T-helper 1 cell treated with Interleukin-12 subunit alpha and Interleukin-12 subunit beta and Interleukin-4 antibody, amounts not matched to agents 30 μg/mL and 1 μg/mL, for 36 hours (primary cell): Measurements from ENCODE around the gene MFSD6L.
"Not testable (repeated sequence)": the region's sequence is repeated elsewhere in the genome, so short reads cannot be mapped to it uniquely, and the experiment has no call there.

Experiments
- H3K27ac Mint-ChIP-seq: one replicate; pipeline ENCODE4 v1.8.0; 2021; ENCODE audit warnings: mild to moderate bottlenecking, mixed read lengths
- H3K27me3 Mint-ChIP-seq: one replicate; pipeline ENCODE4 v1.8.0; 2021; ENCODE audit warnings: low read depth, mixed read lengths
- H3K36me3 Mint-ChIP-seq: one replicate; pipeline ENCODE4 v1.8.0; 2021; ENCODE audit warnings: low read depth, mixed read lengths
- H3K4me1 Mint-ChIP-seq: one replicate; pipeline ENCODE4 v1.8.0; 2021; ENCODE audit warnings: low read depth, mixed read lengths
- H3K4me3 Mint-ChIP-seq: one replicate; pipeline ENCODE4 v1.8.0; 2021; ENCODE audit warnings: mild to moderate bottlenecking, moderate library complexity, mixed read lengths
- H3K9me3 Mint-ChIP-seq: one replicate; pipeline ENCODE4 v1.8.0; 2021; ENCODE audit warnings: mixed read lengths

The MFSD6L gene

DNA sequence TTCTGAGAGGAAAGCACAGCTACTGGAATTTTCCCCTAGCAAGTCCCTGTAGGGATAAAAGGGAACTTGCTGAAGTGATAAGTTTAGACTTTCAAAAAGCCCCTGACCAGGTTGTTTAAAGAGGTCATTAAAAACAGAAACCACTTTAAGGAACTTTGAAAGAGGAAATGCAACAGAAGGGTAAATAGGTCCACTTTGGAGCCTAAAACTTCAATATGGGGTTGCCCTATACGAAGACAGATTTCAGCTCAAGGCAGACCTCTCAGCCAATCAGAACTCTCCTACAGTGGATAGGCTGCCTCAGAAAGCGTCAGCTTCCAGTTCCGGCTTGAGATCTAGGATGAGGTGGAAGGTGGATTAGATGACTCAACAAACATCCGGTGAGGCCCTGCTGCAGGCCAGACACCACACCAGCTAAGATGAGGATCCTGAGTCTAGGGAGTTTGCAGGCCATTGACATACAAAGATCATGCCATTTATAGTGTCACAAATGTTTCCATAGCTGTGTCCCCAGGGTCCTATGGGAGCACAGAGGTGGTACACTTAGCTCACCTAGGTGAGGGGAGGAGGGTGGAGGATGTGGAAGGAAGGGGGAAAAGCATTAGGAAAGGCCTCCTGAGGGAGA, 7.9 kb upstream of the MFSD6L start:
- Mint-ChIP-seq H3K27me3 (no peaks in the 10 kb centered on the region), H3K4me3 (no peak overlapping the region), H3K4me1 (peaks cover 14% of the 10 kb centered on the region), H3K9me3 (peaks cover 27% of the 10 kb centered on the region), H3K27ac (peak overlapping the region; percentile 67), H3K36me3 (peaks cover 31% of the 10 kb centered on the region)

GRCh38 chr17:8806253-8806925, 7.2 kb upstream of the MFSD6L start:
- peaks cover 14% of the 10 kb centered on the region for H3K4me1 Mint-ChIP-seq
- no peak overlapping the region for H3K27ac Mint-ChIP-seq
- no peaks in the 10 kb centered on the region for H3K27me3 Mint-ChIP-seq
- H3K4me3 Mint-ChIP-seq = no peak overlapping the region
- H3K36me3 Mint-ChIP-seq = peaks cover 25% of the 10 kb centered on the region
- H3K9me3 Mint-ChIP-seq = peaks cover 21% of the 10 kb centered on the region

GRCh38 chr17:8805396-8805795, 6.2 kb upstream of the MFSD6L start:
- peaks cover 14% of the 10 kb centered on the region for H3K4me1 Mint-ChIP-seq
- peaks cover 20% of the 10 kb centered on the region for H3K9me3 Mint-ChIP-seq
- H3K4me3 Mint-ChIP-seq, H3K27me3 Mint-ChIP-seq, H3K27ac Mint-ChIP-seq: not testable (repeated sequence)
- peaks cover 25% of the 10 kb centered on the region for H3K36me3 Mint-ChIP-seq

DNA sequence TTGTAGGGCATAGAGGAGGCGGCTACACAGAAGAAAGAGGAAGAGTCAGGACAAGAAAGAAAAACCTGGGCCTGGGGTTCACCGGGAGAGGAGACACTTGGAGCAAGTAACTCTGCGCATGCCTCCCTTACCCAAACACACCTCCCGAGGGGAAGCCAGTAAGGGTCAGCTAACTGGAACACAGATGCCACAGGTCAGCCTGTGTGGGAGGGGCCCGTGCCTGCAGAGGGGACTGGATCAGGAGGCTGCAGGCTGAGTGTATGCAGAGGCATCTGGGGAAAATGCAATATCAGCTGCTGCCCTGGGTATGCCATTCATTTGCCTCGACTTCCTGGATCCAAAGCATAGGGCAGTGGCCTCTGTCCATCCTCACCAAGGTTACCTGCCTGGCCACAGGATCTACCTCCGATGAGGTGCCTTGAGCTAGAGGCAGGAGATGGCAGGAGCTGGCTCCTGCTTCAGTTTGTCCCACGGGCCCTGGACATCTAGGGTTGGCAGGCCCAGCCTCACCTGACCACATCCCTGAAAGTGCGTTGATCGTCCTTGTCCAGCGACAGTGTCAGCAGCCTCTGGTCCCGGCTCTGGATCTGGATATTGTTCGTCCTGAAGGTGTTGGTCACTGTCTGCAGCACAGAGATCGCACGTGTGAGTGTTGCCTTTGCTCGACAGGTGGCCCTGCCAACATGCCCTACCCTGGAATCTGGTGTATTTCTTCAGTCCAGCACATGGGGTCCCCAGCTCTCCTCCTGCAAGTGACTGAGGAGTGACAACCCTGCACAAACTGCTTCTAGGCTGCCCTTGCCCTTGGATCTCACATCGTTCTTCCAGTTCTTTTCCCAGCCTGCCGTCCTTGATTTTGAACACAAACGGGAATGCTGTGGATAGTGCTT, 4.6 kb upstream of the MFSD6L start:
- H3K4me1 Mint-ChIP-seq = peaks cover 14% of the 10 kb centered on the region

GRCh38 chr17:8801135-8801840, 2.1 kb upstream of the MFSD6L start:
- H3K27me3 Mint-ChIP-seq = no peaks in the 10 kb centered on the region
- no peaks in the 10 kb centered on the region for H3K9me3 Mint-ChIP-seq
- no peaks in the 10 kb centered on the region for H3K36me3 Mint-ChIP-seq
- no peak overlapping the region for H3K27ac Mint-ChIP-seq
- H3K4me1 Mint-ChIP-seq = no peaks in the 10 kb centered on the region
- H3K4me3 Mint-ChIP-seq = no peak overlapping the region

More for the DNA sequence above, 4.6 kb upstream of the MFSD6L start:
- Mint-ChIP-seq H3K27me3 (no peaks in the 10 kb centered on the region), H3K4me3 (no peak overlapping the region), H3K9me3 (peaks cover 12% of the 10 kb centered on the region), H3K27ac (no peak overlapping the region), H3K36me3 (peaks cover 14% of the 10 kb centered on the region)

DNA sequence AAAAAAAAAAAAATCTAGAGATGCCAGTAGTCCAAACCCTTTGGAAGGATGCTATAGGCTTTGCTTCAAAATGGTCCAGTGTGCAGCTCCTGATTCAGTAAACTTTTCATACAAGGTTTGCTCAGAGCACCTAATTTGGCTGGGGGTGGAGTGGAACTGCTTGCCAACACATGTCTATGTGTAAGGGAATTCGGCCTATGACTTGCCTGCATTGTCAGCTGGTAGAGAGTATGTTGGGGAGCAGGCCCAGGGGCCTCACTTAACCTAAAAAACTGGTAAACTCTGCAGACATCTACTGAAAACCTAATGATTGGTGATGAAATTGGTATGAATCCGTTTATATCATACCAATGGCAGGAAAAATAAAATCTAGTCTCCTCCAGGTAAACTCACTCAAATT, 1.5 kb upstream of the MFSD6L start:
- Mint-ChIP-seq H3K27me3 (no peaks in the 10 kb centered on the region), H3K4me1 (no peaks in the 10 kb centered on the region), H3K36me3 (no peaks in the 10 kb centered on the region), H3K4me3 (no peak overlapping the region), H3K27ac (no peak overlapping the region), H3K9me3 (no peaks in the 10 kb centered on the region)

DNA sequence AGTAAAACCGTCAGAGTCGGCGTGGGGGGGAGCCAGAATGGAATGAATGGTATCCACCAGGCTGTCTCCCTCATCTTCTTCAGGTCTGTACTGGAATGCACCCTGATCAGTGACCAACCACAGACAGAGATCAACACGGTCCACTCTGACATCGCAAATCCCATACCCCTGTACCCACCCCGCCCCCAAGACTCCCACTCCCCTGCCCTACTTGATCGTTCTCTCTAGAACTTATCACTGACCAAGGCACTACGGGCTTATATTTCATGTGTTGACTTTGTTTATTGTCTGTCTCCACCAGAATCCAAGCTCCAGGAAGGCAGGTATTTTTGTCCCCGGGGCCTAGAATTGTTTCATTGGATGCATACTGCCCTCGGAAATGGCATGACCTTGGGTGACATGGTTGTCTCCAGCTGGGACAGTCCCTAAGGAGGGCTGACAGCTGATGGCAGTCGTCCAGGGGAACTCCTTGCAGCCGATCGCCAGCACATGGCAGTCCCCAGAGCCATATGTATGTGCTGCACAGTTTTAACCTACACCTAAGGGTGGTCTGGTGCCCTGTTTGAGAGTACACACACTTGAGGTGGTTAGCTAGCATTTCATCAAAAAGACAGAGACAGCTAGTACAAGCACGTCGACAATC, 526 bp upstream of the MFSD6L start:
- Mint-ChIP-seq H3K36me3 (no peaks in the 10 kb centered on the region), H3K27ac (no peak overlapping the region), H3K9me3 (no peaks in the 10 kb centered on the region), H3K4me3 (no peak overlapping the region), H3K4me1 (no peaks in the 10 kb centered on the region), H3K27me3 (no peaks in the 10 kb centered on the region)

DNA sequence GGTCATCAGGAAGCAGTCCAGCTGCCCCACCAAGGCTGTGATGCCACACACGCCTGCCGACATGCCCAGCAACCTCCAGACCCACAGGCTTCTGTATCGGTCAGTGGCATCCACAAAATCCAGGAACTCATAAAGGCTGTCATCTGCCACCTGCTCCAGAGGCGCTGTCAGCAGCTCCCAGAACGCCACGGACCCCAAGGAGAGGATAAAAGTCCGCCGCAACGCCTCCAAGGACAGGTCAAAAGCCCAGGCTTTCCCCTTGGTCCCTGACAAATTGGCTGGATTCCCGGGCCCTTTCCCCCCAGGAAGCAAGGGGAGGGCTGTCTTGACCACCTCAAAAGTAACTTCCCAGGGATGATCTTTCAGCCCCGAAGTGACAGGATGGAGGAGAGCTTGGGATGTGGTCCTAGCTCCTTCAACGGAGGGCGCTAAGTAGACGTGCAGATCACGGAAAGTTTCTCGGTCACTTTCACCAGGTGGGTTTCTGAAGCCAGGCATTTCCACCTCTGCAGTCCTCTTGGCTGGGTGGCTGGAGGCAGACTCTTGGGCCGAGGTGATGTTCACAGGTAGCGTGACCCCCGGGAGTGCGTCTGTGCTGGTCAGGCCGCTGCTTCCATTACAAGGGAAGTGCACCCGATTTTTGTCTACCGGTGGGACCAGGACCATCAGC, 854 bp downstream of the MFSD6L start:
- H3K4me1 Mint-ChIP-seq = no peaks in the 10 kb centered on the region
- H3K4me3 Mint-ChIP-seq = no peak overlapping the region

DNA sequence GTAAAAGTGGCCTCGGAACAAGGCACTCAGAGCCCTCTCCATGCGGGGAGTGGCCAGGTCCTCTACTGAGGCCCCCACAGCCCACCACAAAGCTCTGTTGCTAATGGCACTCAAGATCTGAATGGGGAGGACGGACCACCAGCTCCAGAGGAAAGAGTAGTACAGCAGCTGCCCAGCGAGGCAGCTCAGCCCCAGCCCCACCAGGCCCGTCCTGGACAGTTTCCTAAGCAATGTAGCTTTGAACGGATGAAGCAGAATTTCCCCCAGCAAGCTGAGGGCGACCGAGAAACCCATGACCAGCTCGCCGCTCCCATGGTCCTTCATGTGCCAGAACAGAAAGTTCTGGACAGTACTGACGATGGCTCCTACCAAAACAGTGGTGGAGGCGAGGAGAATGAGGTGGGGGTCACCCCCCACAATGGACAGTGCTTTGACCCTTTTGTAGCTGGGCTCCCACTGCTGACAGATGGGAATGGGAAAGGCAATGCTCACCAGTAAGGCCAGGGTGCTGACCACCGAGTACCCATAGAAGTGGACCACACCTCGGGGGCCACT, 1.5 kb downstream of the MFSD6L start:
- H3K9me3 Mint-ChIP-seq = no peaks in the 10 kb centered on the region
- H3K27ac Mint-ChIP-seq = no peak overlapping the region

More for the DNA sequence above, 854 bp downstream of the MFSD6L start:
- peaks cover 5% of the 10 kb centered on the region for H3K27me3 Mint-ChIP-seq
- no peaks in the 10 kb centered on the region for H3K9me3 Mint-ChIP-seq
- no peak overlapping the region for H3K27ac Mint-ChIP-seq
- H3K36me3 Mint-ChIP-seq = no peaks in the 10 kb centered on the region

DNA sequence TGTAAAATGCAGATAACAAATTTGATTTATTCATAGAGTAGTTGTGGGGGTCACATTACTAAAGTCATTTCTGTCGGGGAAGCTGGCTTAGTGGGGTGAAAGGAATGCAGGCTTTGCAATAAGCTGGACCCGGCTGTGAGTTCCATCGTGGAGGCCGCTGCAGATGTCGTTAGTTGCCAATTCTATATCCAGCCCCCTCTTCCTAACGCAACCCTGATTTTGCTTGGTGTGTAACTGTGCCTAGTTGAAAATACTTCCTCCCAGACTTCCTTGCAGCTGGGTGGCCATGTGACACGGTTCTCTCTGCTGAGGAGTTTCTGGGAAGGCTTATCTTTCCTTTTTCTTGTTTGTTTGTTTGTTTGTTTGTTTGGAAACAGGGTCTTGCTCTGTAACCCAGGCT, 4.5 kb downstream of the MFSD6L start:
- Mint-ChIP-seq H3K36me3 (no peaks in the 10 kb centered on the region), H3K27ac (no peak overlapping the region), H3K4me1 (no peaks in the 10 kb centered on the region), H3K27me3 (peaks cover 10% of the 10 kb centered on the region), H3K9me3 (peaks cover 7% of the 10 kb centered on the region), H3K4me3 (no peak overlapping the region)

More for the DNA sequence above, 1.5 kb downstream of the MFSD6L start:
- no peak overlapping the region for H3K4me3 Mint-ChIP-seq
- H3K4me1 Mint-ChIP-seq = no peaks in the 10 kb centered on the region
- H3K27me3 Mint-ChIP-seq = peaks cover 5% of the 10 kb centered on the region
- H3K36me3 Mint-ChIP-seq = no peaks in the 10 kb centered on the region

- Mint-ChIP-seq H3K9me3 (peaks cover 7% of the 10 kb centered on the region), H3K36me3 (no peaks in the 10 kb centered on the region), H3K4me1 (no peaks in the 10 kb centered on the region), H3K4me3 (no peak overlapping the region), H3K27me3 (peaks cover 13% of the 10 kb centered on the region), H3K27ac (no peak overlapping the region)
Measured at GRCh38 chr17:8793649-8794048, 5.5 kb downstream of the MFSD6L start.

- H3K4me3 Mint-ChIP-seq = no peak overlapping the region
- H3K36me3 Mint-ChIP-seq = no peaks in the 10 kb centered on the region
- H3K4me1 Mint-ChIP-seq = no peaks in the 10 kb centered on the region
- H3K9me3 Mint-ChIP-seq = peaks cover 7% of the 10 kb centered on the region
- H3K27ac Mint-ChIP-seq = no peak overlapping the region
- H3K27me3 Mint-ChIP-seq = peaks cover 13% of the 10 kb centered on the region
Measured at GRCh38 chr17:8792646-8793045, 6.5 kb downstream of the MFSD6L start.

GRCh38 chr17:8791910-8792270, 7.3 kb downstream of the MFSD6L start:
- Mint-ChIP-seq H3K36me3 (no peaks in the 10 kb centered on the region), H3K9me3 (peaks cover 7% of the 10 kb centered on the region), H3K27me3 (peaks cover 13% of the 10 kb centered on the region), H3K4me1 (no peaks in the 10 kb centered on the region), H3K27ac (no peak overlapping the region), H3K4me3 (no peak overlapping the region)
